Cardiac fibroblast (primary cell): ENCODE data around the gene IBTK.

Experiments used
- DNase-seq, 2 donors: peaks; one replicate each; pipeline versions ENCODE4 v3.0.0 to v3.0.0-alpha.2; 2010; ENCODE audit warnings: low read depth in 2 of 2
- H3K4me3 ChIP-seq, 2 donors: replicated peaks in 1 of 2; 1 replicate in 1 of 2; 2 replicates in 1 of 2; pipeline ENCODE4 v1.5.1; 2011; ENCODE audit warnings: low read depth in 2 of 2, low read length in 2 of 2, mild to moderate bottlenecking in 2 of 2, moderate library complexity in 1 of 2
- CTCF ChIP-seq: IDR thresholded peaks from one replicate; pipeline ENCODE4 v1.5.1; 2011; ENCODE audit warnings: low read depth, mild to moderate bottlenecking, low read length, inconsistent platforms

The IBTK gene

GRCh38 chr6:82196161-82196560 lies 51.4 kb downstream of the IBTK start:
- no peak for TF ChIP-seq CTCF
- H3K4me3 ChIP-seq: no peak overlapping the region
- DNase-seq: peak in 1 of 2 donors; percentile 28

- no peak overlapping the region for H3K4me3 ChIP-seq
- DNase-seq: no peak
- TF ChIP-seq CTCF: no peak
Measured at GRCh38 chr6:82195619-82196018, 51.9 kb downstream of the IBTK start.

- DNase-seq: peak; percentile 44 to 49
- no peak for TF ChIP-seq CTCF
- H3K4me3 ChIP-seq: no peak overlapping the region
Measured at GRCh38 chr6:82185948-82186535, 61.5 kb downstream of the IBTK start.

- peak in 1 of 2 donors; percentile 17 for DNase-seq
- H3K4me3 ChIP-seq: no peak overlapping the region
- no peak for TF ChIP-seq CTCF
Measured at GRCh38 chr6:82183642-82184282, 63.8 kb downstream of the IBTK start.

- peak; percentile 31 to 82 for DNase-seq
- no peak for TF ChIP-seq CTCF
Measured at GRCh38 chr6:82182756-82183155, 64.8 kb downstream of the IBTK start.

GRCh38 chr6:82179415-82179814 lies 68.1 kb downstream of the IBTK start:
- DNase-seq: no peak
- no peak for TF ChIP-seq CTCF
- H3K4me3 ChIP-seq: no peak overlapping the region

More at GRCh38 chr6:82182756-82183155, 64.8 kb downstream of the IBTK start:
- H3K4me3 ChIP-seq: no peak overlapping the region

GRCh38 chr6:82178759-82179112 lies 68.8 kb downstream of the IBTK start:
- DNase-seq: no peak
- no peak for TF ChIP-seq CTCF
- H3K4me3 ChIP-seq: no peak overlapping the region
